H54 (cell line): ENCODE data around the gene PCIF1.

Experiments used
- DNase-seq: peaks from one replicate; pipeline ENCODE4 v3.0.0; 2011; ENCODE audit warnings: low spot score, mixed read lengths; ENCODE audit not compliant: insufficient read length
- FAIRE-seq: peaks from 3 replicates; lab custom pipeline; 2011; peaks lifted over from hg19 to GRCh38; lab: Jason Lieb, UNC
- POLR2A ChIP-seq: IDR thresholded peaks from 2 replicates; pipeline ENCODE4 v1.6.1; 2011; ENCODE audit warnings: low read depth, mild to moderate bottlenecking, low read length

PCIF1 gene

DNA sequence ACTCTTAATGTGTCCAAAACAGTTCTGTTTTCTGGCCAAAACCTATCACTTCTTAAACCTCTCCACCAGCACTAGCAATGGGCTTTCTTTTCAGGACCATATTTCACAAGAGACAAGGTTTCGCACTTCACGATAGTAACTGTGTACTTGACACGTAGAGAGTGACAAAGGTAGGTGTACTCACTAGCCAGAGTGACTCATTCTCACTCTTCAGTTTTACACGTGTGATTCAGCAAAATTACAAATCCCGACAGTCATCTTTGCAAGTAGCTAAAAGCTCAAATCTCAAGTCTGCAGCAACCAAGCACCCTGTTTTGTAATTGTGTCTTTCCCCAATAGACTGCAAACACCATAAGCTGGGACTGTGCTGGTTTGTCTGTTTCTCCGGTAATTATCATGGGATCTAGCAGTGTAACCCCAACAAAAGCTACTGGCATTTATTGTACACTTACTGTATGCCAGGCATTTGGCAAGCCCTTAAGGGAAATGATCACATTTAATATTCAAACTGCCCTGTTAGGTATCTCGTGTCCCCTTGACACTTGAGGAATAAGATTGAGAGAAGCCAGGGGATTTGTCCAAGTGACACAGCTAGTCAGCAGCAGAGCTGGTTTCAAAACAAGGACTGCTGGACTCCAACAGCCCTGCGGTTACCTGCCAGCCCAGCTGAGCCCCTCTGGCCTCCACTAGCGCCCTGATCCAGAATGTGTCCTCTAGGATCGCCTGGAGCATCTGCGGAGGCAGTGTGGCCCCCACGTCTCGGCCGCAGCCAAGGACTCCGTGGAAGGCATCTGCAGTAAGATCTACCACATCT is 9.9 kb downstream of the PCIF1 start:
- FAIRE-seq (no peak), DNase-seq (no peak)
- no peak for TF ChIP-seq POLR2A

DNA sequence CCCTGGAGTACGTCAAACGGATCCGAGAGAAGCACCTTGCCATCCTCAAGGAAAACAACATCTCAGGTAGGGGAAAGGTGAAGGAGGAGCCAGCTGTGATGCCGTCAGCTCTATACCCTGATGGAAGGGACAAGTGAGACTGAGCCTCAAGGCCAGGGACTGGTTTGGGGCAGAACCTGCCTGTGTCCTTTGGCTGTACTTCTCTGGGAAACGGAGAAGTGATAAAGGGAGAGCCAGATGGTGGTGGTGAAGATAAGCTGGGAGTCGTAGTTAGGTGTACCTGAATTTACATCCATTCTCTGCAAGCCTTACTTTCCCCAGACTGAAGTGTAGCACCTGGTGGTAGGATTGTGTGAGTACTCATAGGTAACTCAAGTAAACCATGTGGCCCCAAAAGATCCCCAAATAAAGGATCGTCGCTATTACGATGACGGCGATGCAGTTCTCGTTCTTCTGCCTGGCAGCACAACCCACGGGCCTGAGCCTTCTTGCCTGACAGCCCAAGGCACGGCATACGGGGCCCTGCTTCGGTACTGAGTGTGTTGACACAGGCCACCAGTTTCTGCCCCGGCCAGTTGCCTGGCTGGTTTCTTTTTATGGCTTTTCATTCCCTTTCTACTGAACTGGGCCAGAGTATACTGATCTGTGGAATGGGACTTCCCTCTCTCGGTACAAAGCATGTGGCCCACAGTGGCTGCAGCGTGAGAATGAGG is 10.6 kb downstream of the PCIF1 start:
- 0 out of 2 replicates have a peak, but pooled peaks have one; percentile 41 for TF ChIP-seq POLR2A
- FAIRE-seq (no peak), DNase-seq (no peak)

DNA sequence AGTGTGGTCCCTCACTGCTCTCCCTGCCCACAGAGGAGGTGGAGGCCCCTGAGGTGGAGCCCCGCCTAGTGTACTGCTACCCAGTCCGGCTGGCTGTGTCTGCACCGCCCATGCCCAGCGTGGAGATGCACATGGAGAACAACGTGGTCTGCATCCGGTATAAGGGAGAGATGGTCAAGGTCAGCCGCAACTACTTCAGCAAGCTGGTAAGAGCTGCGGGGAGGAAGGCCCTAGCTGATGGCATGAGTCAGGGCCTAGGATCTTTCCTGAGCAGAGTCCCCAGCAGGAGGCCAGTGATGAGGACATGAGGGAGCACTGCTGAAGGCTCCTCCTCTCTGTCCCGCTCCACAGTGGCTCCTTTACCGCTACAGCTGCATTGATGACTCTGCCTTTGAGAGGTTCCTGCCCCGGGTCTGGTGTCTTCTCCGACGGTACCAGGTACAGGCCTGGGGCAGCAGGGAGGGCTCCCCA is 11.2 kb downstream of the PCIF1 start:
- peak; percentile 80 for DNase-seq
- TF ChIP-seq POLR2A = peak; percentile 5; the same call in 1 of the 2 replicates
- no peak for FAIRE-seq

DNA sequence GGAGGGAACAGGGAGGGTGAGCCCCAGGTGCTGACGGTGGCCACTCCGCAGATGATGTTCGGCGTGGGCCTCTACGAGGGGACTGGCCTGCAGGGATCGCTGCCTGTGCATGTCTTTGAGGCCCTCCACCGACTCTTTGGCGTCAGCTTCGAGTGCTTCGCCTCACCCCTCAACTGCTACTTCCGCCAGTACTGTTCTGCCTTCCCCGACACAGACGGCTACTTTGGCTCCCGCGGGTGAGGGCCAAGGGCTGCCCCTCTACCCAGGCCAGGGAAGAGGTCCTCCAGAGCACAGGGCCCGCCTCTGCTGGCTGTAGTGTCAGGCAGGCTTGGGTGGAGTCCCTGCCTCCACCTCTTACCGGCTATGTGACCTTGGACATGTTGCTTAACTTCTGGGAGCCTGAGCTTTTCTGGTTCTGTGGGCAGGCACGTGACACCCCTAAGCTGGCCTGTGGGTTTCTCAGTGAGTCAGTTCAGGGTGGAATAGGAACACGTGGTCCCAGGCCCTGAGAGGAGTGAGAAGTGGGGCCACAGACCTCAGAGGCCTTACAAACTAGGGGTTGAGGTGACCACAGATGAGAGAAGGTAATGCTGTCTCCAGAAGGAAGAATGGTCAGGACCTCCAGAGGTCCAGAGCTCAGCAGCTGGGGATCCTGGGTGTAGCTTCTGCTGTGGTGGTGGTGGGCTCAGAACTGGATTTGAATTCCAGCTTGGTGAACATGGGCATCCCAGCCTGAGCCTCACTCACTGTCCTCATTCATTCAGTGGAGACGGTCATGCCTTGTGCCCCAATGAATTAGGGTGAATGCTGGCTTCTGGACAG is 11.9 kb downstream of the PCIF1 start:
- no peak for TF ChIP-seq POLR2A
- DNase-seq (no peak), FAIRE-seq (no peak)

DNA sequence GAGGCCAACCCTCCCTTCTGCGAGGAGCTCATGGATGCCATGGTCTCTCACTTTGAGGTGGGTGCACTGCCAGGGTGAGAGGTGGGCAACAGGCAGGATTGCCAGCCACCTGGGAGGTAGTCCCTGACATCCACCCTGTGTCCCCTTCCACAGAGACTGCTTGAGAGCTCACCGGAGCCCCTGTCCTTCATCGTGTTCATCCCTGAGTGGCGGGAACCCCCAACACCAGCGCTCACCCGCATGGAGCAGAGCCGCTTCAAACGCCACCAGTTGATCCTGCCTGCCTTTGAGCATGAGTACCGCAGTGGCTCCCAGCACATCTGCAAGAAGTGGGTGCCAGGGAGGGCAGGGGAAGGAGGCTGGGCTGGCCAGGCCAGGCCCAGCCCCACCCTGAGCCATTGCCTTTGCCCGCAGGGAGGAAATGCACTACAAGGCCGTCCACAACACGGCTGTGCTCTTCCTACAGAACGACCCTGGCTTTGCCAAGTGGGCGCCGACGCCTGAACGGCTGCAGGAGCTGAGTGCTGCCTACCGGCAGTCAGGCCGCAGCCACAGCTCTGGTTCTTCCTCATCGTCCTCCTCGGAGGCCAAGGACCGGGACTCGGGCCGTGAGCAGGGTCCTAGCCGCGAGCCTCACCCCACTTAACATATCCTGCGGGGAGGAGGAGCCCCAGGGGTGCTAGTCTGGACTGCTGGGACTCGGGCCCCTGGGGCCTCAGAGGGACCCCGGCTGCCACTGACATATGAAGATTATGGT is 12.8 kb downstream of the PCIF1 start:
- TF ChIP-seq POLR2A = no peak
- DNase-seq (no peak), FAIRE-seq (no peak)

DNA sequence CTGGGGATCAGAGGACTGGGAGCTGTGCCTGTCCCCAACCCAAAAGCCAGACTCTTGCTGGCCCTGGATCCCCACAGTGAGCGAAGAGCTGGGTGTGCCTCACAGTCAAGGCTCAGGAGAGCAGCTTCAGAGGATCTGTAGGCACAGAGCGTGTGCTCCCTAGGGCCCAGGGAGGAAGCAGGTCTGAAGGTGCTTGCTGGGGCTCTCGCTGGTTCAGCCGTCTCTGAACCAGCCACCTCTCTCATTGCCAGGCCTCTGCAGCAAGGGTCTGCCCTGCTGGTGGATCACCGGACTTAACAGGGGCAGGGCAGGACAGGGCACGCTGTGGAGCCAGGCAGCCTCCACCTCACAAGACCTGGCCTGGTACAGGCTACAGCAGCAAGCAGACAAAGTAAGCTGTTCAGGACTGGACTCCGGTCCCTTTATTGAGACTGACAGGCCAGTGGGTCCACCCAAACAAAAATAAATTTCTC is 13.8 kb downstream of the PCIF1 start:
- FAIRE-seq (no peak), DNase-seq (no peak)
- no peak for TF ChIP-seq POLR2A

DNA sequence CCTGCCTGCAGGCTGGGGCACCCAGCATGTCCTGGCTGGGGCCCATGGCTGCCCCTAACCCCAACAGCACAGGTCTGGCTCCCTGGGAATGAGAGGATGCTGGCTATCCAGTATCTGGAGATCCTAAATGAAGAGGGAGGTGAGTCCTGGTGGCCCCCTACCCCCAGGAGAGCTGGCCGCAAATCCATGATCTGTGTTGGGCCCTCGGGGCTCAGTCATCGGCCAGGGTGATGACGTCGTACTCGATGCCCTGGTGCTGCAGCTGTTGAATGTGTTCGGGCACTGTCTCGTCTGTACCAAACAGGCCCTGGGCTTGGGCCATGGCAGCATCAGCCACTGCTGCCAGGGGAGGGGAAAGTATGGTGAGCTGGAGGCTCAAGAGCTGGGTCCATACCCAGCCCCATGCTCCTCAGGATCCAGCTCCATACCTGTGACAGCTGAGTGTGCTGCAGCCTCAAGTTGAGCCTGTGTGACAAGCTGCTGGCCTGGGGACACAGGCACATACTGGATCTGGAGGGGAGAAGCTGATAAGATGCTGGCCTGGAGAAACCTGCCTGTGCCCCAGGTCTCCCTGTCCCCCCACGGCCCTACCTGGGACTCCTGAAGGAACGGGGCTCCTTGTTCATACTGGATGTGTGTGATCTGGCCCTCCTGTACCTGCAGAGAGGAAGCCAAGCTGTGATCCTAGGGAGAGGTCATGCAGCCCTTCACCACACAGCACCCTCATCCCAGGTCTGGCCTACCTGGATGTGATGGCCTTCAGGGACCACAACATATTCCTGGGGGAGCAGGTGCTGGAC is 14.5 kb downstream of the PCIF1 start:
- DNase-seq (no peak), FAIRE-seq (no peak)

DNA sequence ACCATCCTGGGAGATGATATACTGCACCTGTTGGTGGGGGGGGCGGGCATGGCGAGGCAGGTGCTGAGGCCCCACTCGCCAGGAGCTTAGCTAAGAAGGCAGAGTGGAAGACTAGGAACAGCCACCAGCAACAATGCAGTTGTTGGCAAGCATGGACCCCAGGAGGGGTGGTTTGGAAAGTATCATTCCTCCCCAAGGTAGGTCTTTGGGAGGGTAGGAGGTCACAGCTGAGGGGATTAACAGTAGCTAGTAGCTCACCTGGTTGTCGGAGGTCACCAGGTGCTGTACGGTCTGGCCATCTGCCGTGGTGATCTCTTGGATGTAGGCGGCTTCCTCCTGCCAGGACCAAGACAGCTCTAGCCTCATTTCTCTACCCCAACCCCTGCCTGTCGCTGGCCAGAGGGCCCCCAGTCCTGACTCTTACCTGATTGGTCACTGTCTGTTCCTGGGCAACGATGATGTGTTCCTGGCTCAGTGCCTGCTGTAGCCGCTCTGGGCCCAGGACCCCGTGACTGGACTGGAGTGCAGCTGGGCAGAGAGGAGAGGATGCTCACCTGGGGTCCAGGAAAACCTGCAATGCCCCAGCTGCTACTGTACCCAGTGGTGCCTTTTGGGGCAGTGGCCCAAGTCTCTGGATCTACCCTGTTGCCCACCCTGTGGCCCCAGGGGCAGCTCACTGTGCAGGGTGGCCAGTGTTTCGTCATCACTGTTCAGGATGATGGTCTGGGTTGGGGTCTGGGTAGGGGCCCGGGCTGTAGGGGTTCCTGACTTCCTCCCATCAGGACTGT is 15.3 kb downstream of the PCIF1 start:
- TF ChIP-seq POLR2A = no peak
- DNase-seq (no peak), FAIRE-seq (no peak)

More for the DNA sequence above, 14.5 kb downstream of the PCIF1 start:
- no peak for TF ChIP-seq POLR2A

DNA sequence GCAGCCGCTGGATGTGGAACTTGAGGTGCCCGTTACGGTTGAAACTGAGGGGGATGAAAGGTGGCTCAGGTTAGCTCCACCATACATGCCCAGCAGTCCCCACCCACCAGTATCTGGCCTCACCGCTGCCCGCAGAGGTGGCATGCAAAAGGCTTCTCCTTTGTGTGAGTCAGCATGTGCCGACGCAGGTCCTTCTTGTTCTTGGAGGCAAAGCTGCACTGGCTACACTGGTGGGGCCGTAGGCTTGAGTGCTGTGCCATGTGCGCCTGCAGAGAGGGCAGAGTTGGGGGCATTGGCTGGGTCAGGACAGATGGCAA is 15.8 kb downstream of the PCIF1 start:
- no peak for TF ChIP-seq POLR2A
- DNase-seq (no peak), FAIRE-seq (no peak)

DNA sequence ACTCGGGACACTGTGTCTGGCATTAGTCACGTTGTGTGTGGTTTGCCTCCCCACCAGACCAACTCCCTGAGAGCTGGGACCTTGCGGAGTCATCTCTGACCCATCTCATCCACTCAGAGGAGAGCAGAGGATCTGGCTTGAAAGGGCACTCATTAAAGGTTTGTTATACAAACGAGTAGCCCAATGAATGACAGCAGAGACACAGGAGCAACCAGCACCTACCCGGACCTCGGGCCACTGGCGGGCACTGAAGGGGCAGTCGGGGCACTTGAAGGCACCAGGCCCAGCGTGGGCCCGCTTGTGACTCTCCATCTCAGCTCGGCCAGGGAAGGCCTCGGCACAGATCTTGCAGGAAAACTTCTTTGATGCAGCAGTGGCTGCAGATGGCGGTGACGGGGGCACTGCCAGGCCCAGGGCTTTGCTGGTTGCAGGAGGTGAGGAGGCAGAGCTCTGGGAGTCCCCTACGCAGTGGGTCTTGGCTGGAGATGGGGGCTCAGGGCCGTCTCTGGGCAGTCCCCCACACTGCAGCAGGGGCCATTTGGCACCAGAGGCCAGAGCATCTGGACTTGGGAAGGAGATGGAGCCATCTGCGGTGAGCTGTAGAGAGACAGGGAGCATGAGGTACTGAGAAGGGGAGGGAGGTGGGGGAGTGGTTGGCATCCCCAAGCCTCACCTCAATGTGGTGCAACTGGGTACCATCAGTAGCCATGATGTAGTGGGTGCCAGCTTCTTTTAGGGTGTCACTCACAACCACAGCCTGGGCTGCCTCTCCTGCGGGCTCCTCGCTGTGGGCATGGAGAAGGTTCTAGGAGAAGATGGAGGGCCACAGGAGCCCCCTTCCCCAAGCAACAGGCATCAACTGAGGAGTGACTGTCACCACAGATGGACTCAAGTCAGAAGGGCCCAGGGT is 17.7 kb downstream of the PCIF1 start:
- FAIRE-seq = no peak
- DNase-seq = no peak
- no peak for TF ChIP-seq POLR2A

DNA sequence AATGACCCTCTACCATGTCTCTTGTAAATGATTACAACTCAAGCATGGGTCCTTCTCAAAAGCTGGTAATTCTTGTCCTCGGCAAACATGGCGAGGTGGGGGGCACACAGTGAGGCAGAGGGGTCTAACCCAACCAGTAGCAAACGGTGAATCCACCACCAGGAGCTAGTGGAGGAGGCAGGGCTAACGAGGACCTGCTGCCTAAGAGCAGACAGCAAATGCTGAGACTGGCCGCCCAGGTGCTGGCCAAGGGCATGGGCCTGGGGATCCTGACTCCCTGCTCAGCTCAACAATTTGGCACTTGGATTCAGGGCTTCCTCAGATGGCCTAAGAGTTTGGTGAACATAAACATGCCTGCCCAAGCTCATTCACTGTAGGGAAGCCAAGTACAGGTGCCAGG is 18.4 kb downstream of the PCIF1 start:
- DNase-seq (no peak), FAIRE-seq (no peak)
- TF ChIP-seq POLR2A = no peak
